VCaP (cell line): ENCODE data around the gene SLC35B4.

Source experiments
- H3K27ac ChIP-seq: fragments of 450-650 bp; 2 replicates; pipeline ENCODE4 v1.5.1; 2017
- CTCF ChIP-seq: fragments of 450-650 bp; conservative IDR thresholded peaks from 2 replicates; pipeline ENCODE4 v1.5.1; 2017; ENCODE audit warnings: mild to moderate bottlenecking, moderate library complexity

The SLC35B4 gene

GRCh38 chr7:134318443-134318842 lies 1.7 kb upstream of the SLC35B4 start:
- no peak for TF ChIP-seq CTCF
- H3K27ac ChIP-seq: peak overlapping the region; percentile 88; the same call in 1 of the 2 replicates

- TF ChIP-seq CTCF: no peak
- peak overlapping the region; percentile 88 for H3K27ac ChIP-seq
Measured at GRCh38 chr7:134317434-134317833, 704 bp upstream of the SLC35B4 start.

- peak overlapping the region; percentile 88 for H3K27ac ChIP-seq
- TF ChIP-seq CTCF: no peak
Measured at GRCh38 chr7:134315679-134316538, 821 bp downstream of the SLC35B4 start.

- no peak for TF ChIP-seq CTCF
- peak overlapping the region; percentile 26; the same call in 1 of the 2 replicates for H3K27ac ChIP-seq
Measured at GRCh38 chr7:134313543-134313942, 3.2 kb downstream of the SLC35B4 start.

- no peak for TF ChIP-seq CTCF
- no peak overlapping the region for H3K27ac ChIP-seq
Measured at GRCh38 chr7:134312717-134313116, 4.0 kb downstream of the SLC35B4 start.

- no peak overlapping the region for H3K27ac ChIP-seq
- TF ChIP-seq CTCF: no peak
Measured at GRCh38 chr7:134311807-134312206, 4.9 kb downstream of the SLC35B4 start.

GRCh38 chr7:134308548-134308947 lies 8.2 kb downstream of the SLC35B4 start:
- TF ChIP-seq CTCF: no peak
- H3K27ac ChIP-seq: no peak overlapping the region; the same call in 1 of the 2 replicates
